D721Med (cell line): ENCODE results near the gene LOXHD1.

ENCODE experiments used
- DNase-seq: peaks from one replicate; pipeline ENCODE4 v3.0.0; 2011; ENCODE audit warnings: low spot score; ENCODE audit not compliant: insufficient read length
- FAIRE-seq: peaks from 2 replicates; lab custom pipeline; 2011; peaks lifted over from hg19 to GRCh38; lab: Jason Lieb, UNC
- TF ChIP-seq, protein P1 (sequence below): IDR thresholded peaks from 2 replicates; pipeline ENCODE4 v1.5.1; 2012; ENCODE audit warnings: mild to moderate bottlenecking, control low read depth; ENCODE audit not compliant: insufficient read depth; ENCODE audit errors: missing control alignments

The LOXHD1 gene

GRCh38 chr18:46629361-46629760 lies 27.7 kb downstream of the LOXHD1 start:
- TF ChIP-seq, protein P1, sequence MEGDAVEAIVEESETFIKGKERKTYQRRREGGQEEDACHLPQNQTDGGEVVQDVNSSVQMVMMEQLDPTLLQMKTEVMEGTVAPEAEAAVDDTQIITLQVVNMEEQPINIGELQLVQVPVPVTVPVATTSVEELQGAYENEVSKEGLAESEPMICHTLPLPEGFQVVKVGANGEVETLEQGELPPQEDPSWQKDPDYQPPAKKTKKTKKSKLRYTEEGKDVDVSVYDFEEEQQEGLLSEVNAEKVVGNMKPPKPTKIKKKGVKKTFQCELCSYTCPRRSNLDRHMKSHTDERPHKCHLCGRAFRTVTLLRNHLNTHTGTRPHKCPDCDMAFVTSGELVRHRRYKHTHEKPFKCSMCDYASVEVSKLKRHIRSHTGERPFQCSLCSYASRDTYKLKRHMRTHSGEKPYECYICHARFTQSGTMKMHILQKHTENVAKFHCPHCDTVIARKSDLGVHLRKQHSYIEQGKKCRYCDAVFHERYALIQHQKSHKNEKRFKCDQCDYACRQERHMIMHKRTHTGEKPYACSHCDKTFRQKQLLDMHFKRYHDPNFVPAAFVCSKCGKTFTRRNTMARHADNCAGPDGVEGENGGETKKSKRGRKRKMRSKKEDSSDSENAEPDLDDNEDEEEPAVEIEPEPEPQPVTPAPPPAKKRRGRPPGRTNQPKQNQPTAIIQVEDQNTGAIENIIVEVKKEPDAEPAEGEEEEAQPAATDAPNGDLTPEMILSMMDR: no peak
- no peak for DNase-seq
- FAIRE-seq: no peak

DNA sequence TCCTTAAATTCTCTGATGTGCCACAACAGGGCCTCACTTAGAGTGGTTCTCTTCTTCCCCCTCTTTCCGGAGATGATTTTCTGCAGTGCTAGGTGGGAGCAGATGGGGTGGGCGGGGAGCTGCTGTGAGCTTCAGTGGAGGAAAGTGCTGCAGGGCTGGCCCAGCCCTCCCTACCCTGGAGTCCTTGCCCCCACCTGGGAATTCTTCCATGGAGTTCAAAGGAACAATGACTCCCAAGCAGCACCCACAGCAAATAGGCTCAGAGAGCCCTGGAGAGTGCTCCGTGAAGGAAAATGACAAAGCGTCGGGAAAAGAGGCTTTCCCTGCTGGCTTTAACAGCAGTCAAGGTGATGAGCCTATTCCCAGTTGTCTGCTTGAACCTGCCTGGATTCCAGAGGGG lies 28.8 kb downstream of the LOXHD1 start:
- FAIRE-seq: peak; percentile 38
- TF ChIP-seq, protein P1: no peak
- no peak for DNase-seq

- FAIRE-seq (no peak), DNase-seq (no peak)
- TF ChIP-seq, protein P1: no peak
Observed at GRCh38 chr18:46627136-46627535, 29.9 kb downstream of the LOXHD1 start.

GRCh38 chr18:46625069-46625468 lies 32.0 kb downstream of the LOXHD1 start:
- no peak for FAIRE-seq
- TF ChIP-seq, protein P1: no peak
- no peak for DNase-seq

- TF ChIP-seq, protein P1: no peak
- DNase-seq (no peak), FAIRE-seq (no peak)
Observed at GRCh38 chr18:46624127-46624526, 32.9 kb downstream of the LOXHD1 start.

- TF ChIP-seq, protein P1: no peak
- DNase-seq: no peak
- FAIRE-seq: no peak
Observed at GRCh38 chr18:46623541-46623940, 33.5 kb downstream of the LOXHD1 start.

GRCh38 chr18:46622999-46623398 lies 34.0 kb downstream of the LOXHD1 start:
- DNase-seq: no peak
- TF ChIP-seq, protein P1: peak; percentile 10
- peak; percentile 98 for FAIRE-seq
